Suprapubic skin (tissue), 4 donors: ENCODE measurements around the gene ARVCF.

Experiments used
- EP300 ChIP-seq: sonication (generic); formaldehyde crosslinking; IDR thresholded peaks from one replicate; pipeline ENCODE4 v1.6.1; 2017; ENCODE audit warnings: antibody characterized with exemption
- POLR2A ChIP-seq, 2 donors: fragments of 450-650 bp; IDR thresholded peaks; one replicate each; pipeline ENCODE4 v1.6.1; 2017; ENCODE audit warnings: antibody characterized with exemption in 2 of 2, mild to moderate bottlenecking in 2 of 2, moderate library complexity in 2 of 2
- POLR2AphosphoS5 ChIP-seq, 3 donors: sonication (generic); formaldehyde crosslinking; IDR thresholded peaks; one replicate each; pipeline ENCODE4 v1.6.1; 2017; ENCODE audit warnings: antibody characterized with exemption in 3 of 3
- TF ChIP-seq, protein P1 (sequence below), 2 donors: fragments of 200-600 bp in 1 of 2; fragments of 450-650 bp in 1 of 2; sonication (generic) in 1 of 2; IDR thresholded peaks; one replicate each; pipeline ENCODE4 v1.5.1; 2016 to 2019; ENCODE audit warnings: antibody characterized with exemption in 2 of 2, mild to moderate bottlenecking in 1 of 2, moderate library complexity in 1 of 2

DNA sequence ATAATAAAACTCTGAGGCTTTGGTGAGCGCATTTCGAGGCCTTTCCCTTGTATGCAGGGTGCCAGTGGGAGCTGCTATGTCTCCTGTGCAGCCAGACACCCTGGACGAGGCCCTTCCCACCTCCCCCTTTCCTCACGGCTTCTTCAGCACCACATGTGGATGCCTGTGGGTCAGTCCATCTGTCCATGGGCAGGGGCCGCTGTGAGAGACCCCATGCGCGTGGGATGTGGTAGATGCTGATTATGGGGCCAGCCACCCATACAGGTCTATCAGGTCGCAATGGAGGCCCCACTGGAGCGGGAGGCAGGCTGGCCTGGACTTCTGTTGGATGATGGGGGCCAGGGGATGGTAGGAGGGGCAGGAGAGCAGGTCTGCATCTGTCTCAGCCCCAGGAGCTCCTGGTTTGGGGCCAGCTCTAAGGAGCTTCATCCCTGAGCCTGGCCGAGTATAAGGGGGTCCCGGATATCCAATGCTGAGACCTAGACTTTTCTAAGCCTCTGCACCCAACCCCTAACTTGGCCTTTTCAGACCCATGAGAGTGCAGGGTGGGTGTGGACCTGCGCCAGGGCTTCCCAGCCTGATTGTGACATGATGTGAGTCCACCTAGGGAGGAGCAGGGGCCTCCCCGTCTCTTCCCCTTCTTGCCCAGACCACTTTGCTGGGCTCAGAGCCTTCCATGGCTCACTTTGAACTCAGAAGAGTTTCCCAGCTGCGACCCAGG, 49.4 kb upstream of the ARVCF start:
- TF ChIP-seq, protein P1, sequence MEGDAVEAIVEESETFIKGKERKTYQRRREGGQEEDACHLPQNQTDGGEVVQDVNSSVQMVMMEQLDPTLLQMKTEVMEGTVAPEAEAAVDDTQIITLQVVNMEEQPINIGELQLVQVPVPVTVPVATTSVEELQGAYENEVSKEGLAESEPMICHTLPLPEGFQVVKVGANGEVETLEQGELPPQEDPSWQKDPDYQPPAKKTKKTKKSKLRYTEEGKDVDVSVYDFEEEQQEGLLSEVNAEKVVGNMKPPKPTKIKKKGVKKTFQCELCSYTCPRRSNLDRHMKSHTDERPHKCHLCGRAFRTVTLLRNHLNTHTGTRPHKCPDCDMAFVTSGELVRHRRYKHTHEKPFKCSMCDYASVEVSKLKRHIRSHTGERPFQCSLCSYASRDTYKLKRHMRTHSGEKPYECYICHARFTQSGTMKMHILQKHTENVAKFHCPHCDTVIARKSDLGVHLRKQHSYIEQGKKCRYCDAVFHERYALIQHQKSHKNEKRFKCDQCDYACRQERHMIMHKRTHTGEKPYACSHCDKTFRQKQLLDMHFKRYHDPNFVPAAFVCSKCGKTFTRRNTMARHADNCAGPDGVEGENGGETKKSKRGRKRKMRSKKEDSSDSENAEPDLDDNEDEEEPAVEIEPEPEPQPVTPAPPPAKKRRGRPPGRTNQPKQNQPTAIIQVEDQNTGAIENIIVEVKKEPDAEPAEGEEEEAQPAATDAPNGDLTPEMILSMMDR (IDR thresholded peaks at IDR 0.05) = no peak
- TF ChIP-seq POLR2A (IDR thresholded peaks at IDR 0.05) (no peak), POLR2AphosphoS5 (IDR thresholded peaks at IDR 0.05) (no peak), EP300 (no peak)
